ENCODE data around the gene ALDH1L2.
"Not testable (repeated sequence)": the region's sequence is repeated elsewhere in the genome, so short reads cannot be mapped to it uniquely, and the experiment has no call there.

DNA sequence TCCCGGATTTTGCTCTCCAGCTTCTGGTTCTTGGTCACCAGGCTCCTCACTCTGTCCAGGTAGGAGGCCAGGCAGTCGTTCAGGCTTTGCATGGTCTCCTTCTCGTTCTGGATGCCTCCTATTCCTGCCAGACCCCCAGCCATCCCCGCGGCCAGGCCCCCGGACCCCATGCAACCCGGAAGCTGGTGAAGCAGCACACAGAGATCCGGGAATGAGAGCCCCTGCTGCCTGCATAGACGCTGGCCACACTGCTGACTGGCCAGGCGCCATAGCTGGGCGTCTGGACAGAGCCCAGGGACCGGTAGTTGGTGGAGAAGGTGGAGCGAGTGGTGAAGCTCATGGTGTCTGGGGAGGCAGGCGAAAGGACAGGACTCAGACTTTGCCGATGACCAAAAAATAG is 106.6 kb downstream of the ALDH1L2 start:
- TF ChIP-seq, protein P1, sequence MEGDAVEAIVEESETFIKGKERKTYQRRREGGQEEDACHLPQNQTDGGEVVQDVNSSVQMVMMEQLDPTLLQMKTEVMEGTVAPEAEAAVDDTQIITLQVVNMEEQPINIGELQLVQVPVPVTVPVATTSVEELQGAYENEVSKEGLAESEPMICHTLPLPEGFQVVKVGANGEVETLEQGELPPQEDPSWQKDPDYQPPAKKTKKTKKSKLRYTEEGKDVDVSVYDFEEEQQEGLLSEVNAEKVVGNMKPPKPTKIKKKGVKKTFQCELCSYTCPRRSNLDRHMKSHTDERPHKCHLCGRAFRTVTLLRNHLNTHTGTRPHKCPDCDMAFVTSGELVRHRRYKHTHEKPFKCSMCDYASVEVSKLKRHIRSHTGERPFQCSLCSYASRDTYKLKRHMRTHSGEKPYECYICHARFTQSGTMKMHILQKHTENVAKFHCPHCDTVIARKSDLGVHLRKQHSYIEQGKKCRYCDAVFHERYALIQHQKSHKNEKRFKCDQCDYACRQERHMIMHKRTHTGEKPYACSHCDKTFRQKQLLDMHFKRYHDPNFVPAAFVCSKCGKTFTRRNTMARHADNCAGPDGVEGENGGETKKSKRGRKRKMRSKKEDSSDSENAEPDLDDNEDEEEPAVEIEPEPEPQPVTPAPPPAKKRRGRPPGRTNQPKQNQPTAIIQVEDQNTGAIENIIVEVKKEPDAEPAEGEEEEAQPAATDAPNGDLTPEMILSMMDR (optimal IDR thresholded peaks at IDR 0.05 in 1 of 3, IDR thresholded peaks at IDR 0.05 in 1 of 3, conservative IDR thresholded peaks at IDR 0.05 in 1 of 3; ENCODE audit: extremely low read depth in 1 of 3, insufficient read depth in 2 of 3, low read length in 3 of 3): not testable (repeated sequence)
- not testable (repeated sequence) for TF ChIP-seq EZH2 (IDR thresholded peaks at IDR 0.05; ENCODE audit: low read length)
